Dedifferentiated amniotic fluid mesenchymal stem cell (primary cell): ENCODE measurements around the gene ALDH9A1.
"Not testable (repeated sequence)": the region's sequence is repeated elsewhere in the genome, so short reads cannot be mapped to it uniquely, and the experiment has no call there.

Experiments used
- DNase-seq: peaks from one replicate; pipeline ENCODE4 v3.0.0-alpha.2; 2016; ENCODE audit errors: extremely low spot score

The ALDH9A1 gene

DNA sequence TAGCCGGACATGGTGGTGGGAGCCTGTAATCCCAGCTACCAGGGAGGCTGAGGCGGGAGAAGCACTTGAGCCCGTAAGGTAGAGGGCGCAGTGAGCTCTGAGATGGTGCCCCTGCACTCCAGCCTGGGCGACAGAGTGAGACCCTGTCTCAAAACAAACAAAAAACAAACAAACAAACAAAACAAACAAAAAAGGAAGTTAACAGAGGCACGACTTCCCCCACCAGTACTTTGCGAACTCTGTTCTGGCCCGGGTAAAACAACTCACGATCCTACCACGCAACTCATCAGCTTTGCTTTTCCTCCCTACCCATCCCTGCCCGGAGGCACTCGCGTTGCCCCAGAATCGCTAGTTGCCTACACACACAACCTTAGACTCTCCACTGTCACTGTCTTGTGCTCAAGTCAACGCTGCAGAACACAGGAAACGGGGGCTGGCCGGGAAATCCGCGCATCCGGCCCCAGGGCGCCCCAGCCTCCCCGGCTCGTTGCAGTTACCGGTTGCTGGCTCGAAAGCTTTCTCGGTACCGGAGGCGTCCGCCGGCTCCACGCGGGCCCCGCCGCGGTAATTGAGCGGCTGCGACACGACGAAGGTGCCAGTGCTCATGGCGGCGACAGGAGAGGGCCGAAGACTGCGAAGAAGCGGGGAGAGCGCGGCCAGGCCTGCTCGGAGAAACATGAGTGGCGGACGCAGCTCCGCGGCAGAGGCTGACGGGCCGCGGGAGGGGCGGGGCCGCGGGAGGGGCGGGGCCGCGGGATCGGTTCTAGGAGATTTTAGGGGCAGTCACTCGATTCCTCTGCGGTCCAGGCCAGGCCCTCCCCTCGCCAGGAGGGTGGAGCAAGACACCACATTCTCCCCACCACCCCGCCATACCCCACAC is at the start of gene ALDH9A1:
Gene ALDH9A1, minus strand, starts transcription at position 682 of the 880 bp plus-strand sequence. Its CDS starts 4 bp downstream, at position 678.
- peak; percentile 72 for DNase-seq

DNA sequence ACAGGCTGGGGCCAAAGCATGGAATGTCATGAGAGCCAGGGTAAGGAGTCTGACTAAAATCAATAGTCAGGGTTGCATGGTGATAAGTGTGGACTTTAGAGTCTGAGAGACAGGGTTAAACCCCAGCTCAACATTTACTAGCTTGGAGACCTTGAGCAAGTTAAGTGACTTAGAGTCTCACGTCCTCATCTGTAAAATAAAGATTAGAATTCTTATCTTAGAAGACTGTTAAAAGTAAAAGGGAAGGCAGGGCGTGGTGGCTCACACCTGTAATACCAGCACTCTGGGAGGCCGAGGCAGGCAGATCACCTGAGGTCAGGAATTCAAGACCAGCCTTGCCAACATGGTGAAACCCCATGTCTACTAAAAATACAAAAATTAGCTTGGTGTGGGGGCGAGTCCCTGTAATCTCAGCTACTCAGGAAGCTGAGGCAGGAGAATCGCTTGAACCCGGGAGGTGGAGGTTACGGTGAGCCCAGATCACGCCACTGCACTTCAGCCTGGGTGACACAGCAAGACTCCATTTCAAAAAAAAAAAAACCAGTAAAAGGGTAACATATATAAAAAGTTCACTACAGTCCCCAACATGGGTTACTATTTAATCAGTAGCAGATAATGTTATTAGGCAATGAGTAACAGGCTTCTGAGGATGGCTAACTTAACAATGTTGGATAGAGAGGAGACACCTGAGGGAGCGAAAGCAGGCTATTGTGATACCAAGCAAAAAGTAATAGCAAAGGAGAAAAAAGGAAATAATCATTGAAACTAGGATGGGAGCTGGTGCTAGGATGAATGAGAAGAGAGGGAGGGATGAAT is 49.5 kb upstream of the ALDH9A1 start:
- no peak for DNase-seq

GRCh38 chr1:165744913-165745312 is 46.6 kb upstream of the ALDH9A1 start:
- DNase-seq: not testable (repeated sequence)

- no peak for DNase-seq
These were observed 43.8 kb upstream of the ALDH9A1 start for GRCh38 chr1:165742194-165742593.

GRCh38 chr1:165738794-165739193 is 40.4 kb upstream of the ALDH9A1 start:
- DNase-seq: no peak

DNA sequence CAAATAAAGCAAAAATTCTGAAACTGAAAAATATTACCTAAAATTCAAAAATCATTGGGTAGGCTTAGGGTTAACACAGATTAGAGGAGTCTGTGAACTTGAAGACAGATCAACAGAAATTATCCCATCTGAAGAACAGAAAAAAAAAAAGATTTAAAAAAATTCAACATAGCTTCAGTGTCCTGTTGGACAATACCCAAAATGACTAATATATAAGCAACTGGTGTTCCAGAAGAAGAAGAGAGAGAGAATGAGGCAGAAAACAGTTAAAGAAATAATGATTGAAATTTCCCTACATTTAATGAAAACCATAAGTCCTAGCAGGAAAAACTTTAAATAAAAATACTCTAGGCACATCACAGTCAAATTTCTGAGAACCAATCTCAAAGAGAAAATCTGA is 38.8 kb upstream of the ALDH9A1 start:
- no peak for DNase-seq

- DNase-seq: no peak
These were observed 36.5 kb upstream of the ALDH9A1 start for GRCh38 chr1:165734906-165735305.

DNA sequence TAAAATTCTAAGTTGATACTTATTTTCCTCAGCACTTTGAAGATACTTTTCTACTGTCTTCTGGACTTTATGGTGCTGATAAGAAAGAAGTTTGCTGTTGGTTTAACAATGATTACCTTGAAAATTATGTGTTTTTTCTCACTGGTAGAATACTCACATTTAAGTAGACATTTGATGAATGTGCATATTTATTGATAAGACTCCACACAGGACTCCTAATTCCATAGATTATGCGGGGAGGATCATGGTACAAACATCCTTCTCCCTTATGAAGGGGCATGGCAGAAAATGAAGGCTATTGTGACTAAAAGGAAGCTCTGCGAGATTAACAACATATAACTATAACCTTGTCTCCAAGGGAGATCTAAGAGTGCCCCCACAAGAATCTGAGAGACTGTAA is 28.5 kb upstream of the ALDH9A1 start:
- DNase-seq: no peak

GRCh38 chr1:165726169-165726568 is 27.8 kb upstream of the ALDH9A1 start:
- DNase-seq: no peak

- DNase-seq: peak; percentile 71
These were observed 19.7 kb upstream of the ALDH9A1 start for GRCh38 chr1:165717918-165718515.

- not testable (repeated sequence) for DNase-seq
These were observed 18.1 kb upstream of the ALDH9A1 start for GRCh38 chr1:165716265-165717051.

GRCh38 chr1:165712764-165713163 is 14.4 kb upstream of the ALDH9A1 start:
- no peak for DNase-seq

GRCh38 chr1:165707984-165708706 is 9.8 kb upstream of the ALDH9A1 start:
- DNase-seq: no peak

DNA sequence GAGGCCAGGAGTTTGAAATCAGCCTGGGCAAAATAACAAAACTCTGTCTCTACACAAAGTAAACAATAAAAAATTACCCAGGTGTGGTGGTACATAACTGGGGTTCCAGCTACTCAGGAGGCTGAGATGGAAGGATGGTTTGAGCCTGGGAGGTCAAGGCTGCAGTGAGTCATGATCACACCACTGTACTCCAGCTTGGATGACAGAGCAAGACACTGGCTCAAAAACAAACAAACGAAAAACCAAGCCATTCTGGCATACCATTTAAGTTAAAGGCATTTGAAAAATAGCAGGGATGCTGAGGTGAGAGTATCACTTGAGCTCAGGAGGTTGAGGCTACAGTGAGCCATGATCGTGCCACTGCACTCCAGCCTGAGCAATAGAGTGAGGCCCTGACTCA is 5.3 kb upstream of the ALDH9A1 start:
- DNase-seq: no peak

GRCh38 chr1:165701922-165702321 is 3.6 kb upstream of the ALDH9A1 start:
- DNase-seq: not testable (repeated sequence)

GRCh38 chr1:165699577-165699976 is 1.2 kb upstream of the ALDH9A1 start:
- DNase-seq: no peak

GRCh38 chr1:165698761-165699052 is 345 bp upstream of the ALDH9A1 start:
- no peak for DNase-seq

DNA sequence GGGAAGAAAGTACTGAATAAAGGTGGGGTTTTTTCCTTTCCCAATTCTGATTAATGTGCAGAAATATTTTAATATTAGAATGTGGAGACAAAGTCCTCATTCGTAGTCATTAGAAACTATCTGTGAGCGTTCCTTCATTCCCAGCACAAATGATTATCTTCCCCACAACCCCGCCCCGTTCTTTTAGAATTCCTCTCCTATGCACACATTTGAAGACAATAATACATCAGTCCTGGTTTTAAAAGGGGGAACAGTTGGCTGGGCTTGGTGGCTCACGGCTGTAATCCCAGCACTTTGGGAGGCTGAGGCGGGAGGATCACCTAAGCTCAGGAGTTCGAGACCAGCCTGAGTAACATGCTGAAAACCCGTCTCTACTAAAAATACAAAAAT is 876 bp downstream of the ALDH9A1 start:
- no peak for DNase-seq

DNA sequence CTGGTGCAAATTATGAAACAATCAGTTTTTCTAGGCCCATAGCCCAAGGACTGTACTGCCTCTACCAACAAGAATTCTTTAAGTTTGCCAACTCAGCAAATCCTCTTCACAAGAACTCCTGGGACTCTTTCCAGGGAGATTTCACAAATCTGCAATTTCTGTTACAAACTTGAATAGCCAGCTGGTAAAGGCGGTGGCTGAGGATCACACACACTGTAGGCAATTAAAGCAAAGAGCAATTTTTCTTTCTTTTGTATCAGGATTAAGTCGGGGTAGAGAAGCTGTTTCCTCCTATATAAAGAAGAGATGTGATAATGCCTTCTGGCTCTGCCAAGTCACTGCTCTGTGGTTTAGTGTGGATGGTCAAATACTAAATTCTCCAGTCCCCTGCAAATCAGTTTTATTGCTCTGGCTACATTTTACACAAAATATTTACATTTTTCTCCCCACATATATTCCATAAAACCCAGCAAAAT is 1.7 kb downstream of the ALDH9A1 start:
- peak; percentile 94 for DNase-seq

GRCh38 chr1:165695031-165695430 is 3.3 kb downstream of the ALDH9A1 start:
- no peak for DNase-seq

DNA sequence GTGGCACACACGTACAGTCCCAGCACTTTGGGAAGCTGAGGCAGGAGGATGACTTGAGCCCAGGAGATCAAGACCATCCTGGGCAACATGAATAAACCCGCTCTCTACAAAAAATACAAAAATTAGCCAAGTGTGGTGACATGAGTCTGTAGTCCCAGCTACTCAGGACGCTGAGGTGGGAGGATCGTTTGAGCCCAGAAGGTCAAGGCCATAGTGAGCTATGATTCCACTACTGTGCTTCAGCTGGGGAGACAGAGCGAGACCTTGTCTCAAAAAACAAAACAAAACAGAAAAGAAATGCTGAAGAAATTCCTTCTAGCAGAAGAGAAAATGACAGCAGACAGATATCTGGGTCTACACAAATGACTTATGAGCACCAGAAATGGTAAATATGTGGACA is 10.3 kb downstream of the ALDH9A1 start:
- no peak for DNase-seq
